Lung (tissue), 12 donors: ENCODE results near the gene TSR3. TPM values are rescaled to one million over a fixed set of nuclear protein-coding genes. Genes with fewer than 3 reads are reported as not detected.

Experiments used
- ATAC-seq: fragments of 200-7000 bp; cut with Tn5 transposase; one replicate; pipeline ENCODE4 v1.9.1; 2020; ENCODE audit warnings: moderate number of reproducible peaks; ENCODE audit not compliant: insufficient read depth, low FRiP score
- DNase-seq, 3 donors: peaks; one replicate each; pipeline ENCODE4 v3.0.0-alpha.2; 2013 to 2017
- H3K27ac ChIP-seq, 2 donors: one replicate each; pipeline ENCODE4 v1.5.1; 2013; ENCODE audit warnings: mild to moderate bottlenecking in 2 of 2, moderate library complexity in 2 of 2, control low read depth in 1 of 2, inconsistent platforms in 1 of 2, low read depth in 1 of 2, low read length in 1 of 2
- H3K27me3 ChIP-seq, 3 donors: one replicate each; pipeline ENCODE4 v1.5.1; 2013; ENCODE audit warnings: low read length in 2 of 3; ENCODE audit not compliant: control insufficient read depth in 3 of 3, insufficient read depth in 3 of 3
- H3K36me3 ChIP-seq, 4 donors: one replicate each; pipeline ENCODE4 v1.5.1; 2013; ENCODE audit warnings: low read length in 4 of 4, mild to moderate bottlenecking in 1 of 4, moderate library complexity in 1 of 4; ENCODE audit not compliant: control insufficient read depth in 4 of 4, insufficient read depth in 4 of 4
- H3K4me1 ChIP-seq, 5 donors: one replicate each; pipeline ENCODE4 v1.5.1; 2013; ENCODE audit warnings: low read length in 5 of 5, mild to moderate bottlenecking in 2 of 5, moderate library complexity in 1 of 5; ENCODE audit not compliant: control insufficient read depth in 5 of 5, insufficient read depth in 5 of 5
- H3K4me3 ChIP-seq: one replicate; pipeline ENCODE4 v1.5.1; 2013; ENCODE audit warnings: mild to moderate bottlenecking, control low read depth, moderate library complexity
- H3K9ac ChIP-seq, 2 donors: one replicate each; pipeline ENCODE4 v1.5.1; 2013; ENCODE audit warnings: low read length in 2 of 2, control low read depth in 1 of 2; ENCODE audit not compliant: insufficient read depth in 1 of 2
- H3K9me3 ChIP-seq, 4 donors: one replicate each; pipeline ENCODE4 v1.5.1; 2013; ENCODE audit warnings: low read length in 3 of 4, mild to moderate bottlenecking in 1 of 4, moderate library complexity in 1 of 4; ENCODE audit not compliant: control insufficient read depth in 4 of 4, insufficient read depth in 3 of 4
- WGBS, 2 donors: extraction: QIAGEN DNeasy Blood & Tissue Kit; methylation state at CpG; one replicate each; pipeline ENCODE4 v1.1.7; 2013; 5-methylcytosine and 5-hydroxymethylcytosine counted together
- polyA plus RNA-seq, 2 donors: library from polyadenylated mRNA; stranded (reverse); fragments of 200-250 nt; gene quantifications; one replicate each; pipeline ENCODE4 v1.2.1, GENCODE V29; 2013
- total RNA-seq, 2 donors: library from RNA; depleted of rRNA in 1 of 2; stranded (reverse); fragments of >200 nt in 1 of 2; gene quantifications; one replicate each; pipeline ENCODE4 v1.2.1, GENCODE V29; 2014 to 2021
- TF ChIP-seq, protein P1 (sequence below): IDR thresholded peaks from 2 replicates; pipeline ENCODE4 v1.5.1; 2012; ENCODE audit warnings: mild to moderate bottlenecking; ENCODE audit errors: control extremely low read depth, extremely low read depth
- donor health status: control.
- donor health status: control.
- donor health status: Bipolar disorder and iron deficiency.
- donor health status: healthy.
- donor health status: DM: yes; HTN: yes; CAD: no.

TSR3 gene
- total and polyA plus RNA-seq, 4 donors, result 32.5 to 66.4 (median 56.6) TPM

DNA sequence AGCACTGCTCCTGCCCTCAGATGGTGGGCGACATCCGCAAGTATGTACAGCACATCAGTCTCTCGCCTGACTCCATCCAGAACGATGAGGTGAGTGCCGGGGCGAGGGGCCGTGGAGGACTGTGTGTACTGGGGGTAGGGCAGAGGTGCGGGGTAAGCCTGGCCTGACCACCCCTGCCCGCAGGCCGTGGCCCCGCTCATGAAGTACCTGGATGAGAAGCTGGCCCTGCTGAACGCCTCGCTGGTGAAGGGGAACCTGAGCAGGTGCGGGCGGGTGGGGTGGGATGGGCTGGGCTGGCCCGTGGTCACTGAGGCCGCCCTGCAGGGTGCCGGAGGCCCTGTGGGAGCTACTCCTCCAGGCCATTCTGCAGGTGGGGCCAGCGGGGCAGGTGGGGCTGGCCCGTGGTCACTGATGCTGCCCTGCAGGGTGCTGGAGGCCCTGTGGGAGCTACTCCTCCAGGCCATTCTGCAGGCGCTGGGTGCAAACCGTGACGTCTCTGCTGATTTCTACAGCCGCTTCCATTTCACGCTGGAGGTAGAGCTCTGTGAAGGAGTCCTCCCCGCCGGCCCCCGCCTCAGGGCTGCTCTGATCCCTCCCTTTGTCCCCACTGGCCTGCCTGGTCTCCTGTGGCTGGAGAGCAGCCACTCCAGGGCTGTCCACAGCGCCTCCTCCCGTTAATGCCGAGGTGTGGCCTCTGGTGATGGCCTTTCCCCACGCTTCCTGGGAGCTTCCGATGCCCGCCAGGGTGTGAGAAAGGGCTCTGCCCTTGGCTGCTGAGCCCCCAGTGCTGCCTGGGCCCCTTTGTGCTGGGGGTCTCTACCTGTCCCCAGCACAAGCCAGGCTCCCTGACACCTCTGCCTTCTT, 5.0 kb downstream of the TSR3 start:
- Histone ChIP-seq H3K9ac (no peak overlapping the region), H3K9me3 (no peaks in the 10 kb centered on the region), H3K27me3 (peaks cover 0 to 2% (median 0%) of the 10 kb centered on the region in 3 donors), H3K27ac (no peak overlapping the region), H3K4me1 (peaks cover 0 to 19% (median 6%) of the 10 kb centered on the region in 5 donors), H3K4me3 (no peak overlapping the region), H3K36me3 (peaks cover 0 to 23% (median 10%) of the 10 kb centered on the region in 4 donors)
- TF ChIP-seq, protein P1, sequence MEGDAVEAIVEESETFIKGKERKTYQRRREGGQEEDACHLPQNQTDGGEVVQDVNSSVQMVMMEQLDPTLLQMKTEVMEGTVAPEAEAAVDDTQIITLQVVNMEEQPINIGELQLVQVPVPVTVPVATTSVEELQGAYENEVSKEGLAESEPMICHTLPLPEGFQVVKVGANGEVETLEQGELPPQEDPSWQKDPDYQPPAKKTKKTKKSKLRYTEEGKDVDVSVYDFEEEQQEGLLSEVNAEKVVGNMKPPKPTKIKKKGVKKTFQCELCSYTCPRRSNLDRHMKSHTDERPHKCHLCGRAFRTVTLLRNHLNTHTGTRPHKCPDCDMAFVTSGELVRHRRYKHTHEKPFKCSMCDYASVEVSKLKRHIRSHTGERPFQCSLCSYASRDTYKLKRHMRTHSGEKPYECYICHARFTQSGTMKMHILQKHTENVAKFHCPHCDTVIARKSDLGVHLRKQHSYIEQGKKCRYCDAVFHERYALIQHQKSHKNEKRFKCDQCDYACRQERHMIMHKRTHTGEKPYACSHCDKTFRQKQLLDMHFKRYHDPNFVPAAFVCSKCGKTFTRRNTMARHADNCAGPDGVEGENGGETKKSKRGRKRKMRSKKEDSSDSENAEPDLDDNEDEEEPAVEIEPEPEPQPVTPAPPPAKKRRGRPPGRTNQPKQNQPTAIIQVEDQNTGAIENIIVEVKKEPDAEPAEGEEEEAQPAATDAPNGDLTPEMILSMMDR, result no peak
- DNase-seq, result no peak
- ATAC-seq, result no peak
- WGBS, 2 donors, result 73 to 79% methylated on average over 34 of the region's 34 CpGs

GRCh38 chr16:1345651-1346421, 5.8 kb downstream of the TSR3 start:
- no peak for ATAC-seq

GRCh38 chr16:1345087-1345486, 6.6 kb downstream of the TSR3 start:
- WGBS, 2 donors, result 74 to 81% methylated on average over 9 to 11 of the region's 11 CpGs
- Histone ChIP-seq H3K9me3 (no peaks in the 10 kb centered on the region), H3K4me1 (peaks cover 0 to 11% (median 0%) of the 10 kb centered on the region in 5 donors), H3K27ac (no peak overlapping the region), H3K27me3 (peaks cover 0 to 2% (median 0%) of the 10 kb centered on the region in 3 donors), H3K4me3 (no peak overlapping the region), H3K36me3 (peaks cover 0 to 21% (median 5%) of the 10 kb centered on the region in 4 donors), H3K9ac (no peak overlapping the region)
- DNase-seq (no peak), ATAC-seq (no peak)
- TF ChIP-seq, protein P1, result no peak

More at GRCh38 chr16:1345651-1346421, 5.8 kb downstream of the TSR3 start:
- peaks cover 0 to 15% (median 4%) of the 10 kb centered on the region in 5 donors for H3K4me1 ChIP-seq
- H3K36me3 ChIP-seq, result peaks cover 0 to 23% (median 10%) of the 10 kb centered on the region in 4 donors
- H3K9ac ChIP-seq, result no peak overlapping the region
- no peak overlapping the region for H3K4me3 ChIP-seq
- TF ChIP-seq, protein P1, result no peak
- H3K9me3 ChIP-seq, result no peaks in the 10 kb centered on the region
- no peak overlapping the region for H3K27ac ChIP-seq
- DNase-seq, result no peak
- H3K27me3 ChIP-seq, result peaks cover 0 to 2% (median 0%) of the 10 kb centered on the region in 3 donors
- 77 to 82% methylated on average over 30 to 31 of the region's 31 CpGs for WGBS, 2 donors
